Muscle layer of duodenum (tissue), 2 donors: ENCODE results near the gene WWOX.

Source experiments
- H3K27ac ChIP-seq: one replicate; pipeline ENCODE4 v1.7.0; 2013; ENCODE audit warnings: mild to moderate bottlenecking, low read length
- H3K27me3 ChIP-seq: one replicate; pipeline ENCODE4 v1.7.0; 2013; ENCODE audit warnings: low read depth, mild to moderate bottlenecking, control low read depth, low read length
- H3K36me3 ChIP-seq, 2 donors: one replicate each; pipeline ENCODE4 v1.7.0; 2013; ENCODE audit warnings: low read length in 2 of 2, control low read depth in 1 of 2, mild to moderate bottlenecking in 1 of 2; ENCODE audit not compliant: insufficient read depth in 2 of 2, control insufficient read depth in 1 of 2
- H3K4me1 ChIP-seq, 2 donors: one replicate each; pipeline ENCODE4 v1.7.0; 2013; ENCODE audit warnings: low read length in 2 of 2, mild to moderate bottlenecking in 2 of 2, control low read depth in 1 of 2, moderate library complexity in 1 of 2; ENCODE audit not compliant: insufficient read depth in 2 of 2, control insufficient read depth in 1 of 2
- H3K4me3 ChIP-seq, 2 donors: one replicate each; pipeline ENCODE4 v1.7.0; 2013; ENCODE audit warnings: low read length in 2 of 2, low read depth in 1 of 2, mild to moderate bottlenecking in 1 of 2
- H3K9me3 ChIP-seq, 2 donors: one replicate each; pipeline ENCODE4 v1.7.0; 2013; ENCODE audit warnings: low read length in 2 of 2, control low read depth in 1 of 2, mild to moderate bottlenecking in 1 of 2; ENCODE audit not compliant: control insufficient read depth in 1 of 2
- donor health status: healthy.

Gene WWOX

DNA sequence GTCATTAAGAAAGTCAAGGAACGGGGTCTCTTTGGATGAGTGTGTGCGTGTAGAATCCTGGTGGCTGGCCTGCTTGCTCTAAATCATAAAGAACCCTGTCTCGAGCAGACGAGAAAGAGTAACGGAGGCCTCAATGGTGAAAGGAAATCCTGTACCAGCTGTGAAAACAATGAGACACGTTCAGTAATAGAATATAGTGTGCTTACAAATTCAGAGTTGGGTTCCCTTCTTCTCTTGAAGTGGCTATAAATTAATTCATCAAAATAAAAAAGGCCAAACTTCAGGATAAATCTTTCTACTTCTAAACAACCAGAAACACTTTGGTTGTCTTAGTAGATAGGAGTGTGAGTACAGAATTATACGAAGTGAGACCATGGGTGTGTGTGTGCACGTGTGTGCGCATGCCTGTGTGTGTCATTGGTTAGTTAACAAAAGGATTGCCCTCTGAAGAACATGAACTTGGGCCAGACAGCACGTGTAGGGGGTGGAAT is 48.5 kb downstream of the WWOX start:
- no peaks in the 10 kb centered on the region for H3K9me3 ChIP-seq
- no peaks in the 10 kb centered on the region for H3K4me1 ChIP-seq
- H3K27ac ChIP-seq: no peak overlapping the region
- no peaks in the 10 kb centered on the region for H3K36me3 ChIP-seq
- H3K27me3 ChIP-seq: no peaks in the 10 kb centered on the region
- no peak overlapping the region for H3K4me3 ChIP-seq

DNA sequence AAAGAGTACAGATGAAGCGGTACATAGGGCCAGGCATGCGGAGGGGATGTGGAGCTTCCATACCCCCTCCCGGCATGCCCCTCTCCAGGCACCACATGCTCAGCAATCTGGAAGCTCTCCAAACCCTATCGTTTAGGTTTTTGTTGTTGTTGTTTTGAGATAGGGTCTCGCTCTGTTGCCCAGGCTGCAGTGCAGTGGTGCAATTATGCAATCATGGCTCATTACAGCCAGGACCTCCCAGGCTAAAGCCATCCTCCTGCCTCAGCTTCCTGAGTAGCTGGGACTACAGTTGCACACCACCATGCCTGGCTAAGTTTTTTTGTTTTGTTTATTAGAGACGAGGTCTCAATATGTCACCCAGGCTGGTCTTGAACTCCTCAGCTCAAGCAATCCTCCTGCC is 50.8 kb downstream of the WWOX start:
- H3K27ac ChIP-seq: no peak overlapping the region
- no peaks in the 10 kb centered on the region for H3K36me3 ChIP-seq
- H3K27me3 ChIP-seq: no peaks in the 10 kb centered on the region
- H3K4me3 ChIP-seq: no peak overlapping the region
- H3K4me1 ChIP-seq: no peaks in the 10 kb centered on the region
- no peaks in the 10 kb centered on the region for H3K9me3 ChIP-seq

DNA sequence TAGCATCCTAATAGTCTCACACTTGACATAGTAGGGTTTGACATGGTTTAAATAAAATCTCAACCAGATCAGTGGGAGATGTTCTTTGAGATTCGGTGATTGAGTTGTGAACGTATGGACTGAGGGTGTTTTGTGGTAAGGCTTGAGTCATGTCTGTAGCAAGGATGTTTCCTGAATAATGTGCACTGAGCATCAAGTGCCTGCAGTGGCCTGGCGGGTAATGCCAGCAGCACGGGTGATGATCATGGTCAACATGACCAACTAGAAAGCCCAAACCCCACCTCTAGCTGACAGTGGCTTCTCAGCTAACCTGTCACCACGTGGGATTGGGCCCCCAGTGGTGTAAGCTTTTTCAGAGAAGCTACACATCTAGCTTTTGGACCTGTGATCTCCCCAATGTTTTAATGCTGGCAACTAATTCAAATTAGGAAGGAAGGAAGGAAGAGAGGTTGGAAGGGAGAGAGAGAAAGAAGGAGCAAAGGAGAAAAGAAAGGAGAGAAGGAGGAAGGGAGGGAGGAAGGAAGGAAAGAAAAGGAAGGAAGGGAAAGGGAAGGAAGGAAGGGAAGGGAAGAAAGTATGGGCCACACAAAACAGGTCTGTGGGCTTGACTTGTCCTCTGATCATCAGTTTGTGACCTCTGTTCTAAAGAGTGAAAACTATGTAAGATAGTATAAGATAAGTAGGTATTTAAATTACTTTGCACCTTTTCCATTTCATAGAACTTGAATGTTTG is 55.4 kb downstream of the WWOX start:
- Histone ChIP-seq H3K27ac (no peak overlapping the region), H3K9me3 (peaks cover 0 to 5% of the 10 kb centered on the region in 2 donors), H3K4me1 (no peaks in the 10 kb centered on the region), H3K4me3 (no peak overlapping the region), H3K27me3 (no peaks in the 10 kb centered on the region), H3K36me3 (no peaks in the 10 kb centered on the region)

DNA sequence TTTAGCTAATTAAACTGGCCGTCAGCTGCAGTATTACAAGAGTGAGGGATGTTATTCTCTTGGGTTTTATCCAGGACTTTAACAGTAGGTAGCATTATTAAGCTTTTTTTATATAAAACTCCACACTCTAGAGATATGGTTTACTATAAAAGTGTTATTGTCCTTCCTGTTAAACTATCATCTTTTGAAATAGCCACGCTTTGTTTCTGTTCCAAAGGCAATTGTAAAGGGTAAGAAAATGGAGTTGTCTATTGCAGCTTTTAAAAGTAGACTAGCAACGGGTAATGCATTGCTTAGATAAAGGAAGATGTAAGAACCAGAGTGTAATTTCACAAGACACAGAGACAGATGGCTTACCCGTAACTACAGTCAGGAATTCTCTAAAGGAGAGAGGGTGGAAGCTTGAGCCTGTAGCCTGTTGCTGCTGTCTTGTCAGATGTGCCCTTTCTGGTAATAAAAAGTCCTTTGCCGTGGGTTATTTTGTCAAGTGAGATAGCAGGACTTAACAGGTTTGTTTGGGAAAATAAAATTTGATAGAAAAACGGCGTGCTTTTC is 56.4 kb downstream of the WWOX start:
- no peak overlapping the region for H3K4me3 ChIP-seq
- H3K9me3 ChIP-seq: peaks cover 0 to 5% of the 10 kb centered on the region in 2 donors
- no peak overlapping the region for H3K27ac ChIP-seq
- no peaks in the 10 kb centered on the region for H3K27me3 ChIP-seq
- H3K36me3 ChIP-seq: no peaks in the 10 kb centered on the region
- no peaks in the 10 kb centered on the region for H3K4me1 ChIP-seq

DNA sequence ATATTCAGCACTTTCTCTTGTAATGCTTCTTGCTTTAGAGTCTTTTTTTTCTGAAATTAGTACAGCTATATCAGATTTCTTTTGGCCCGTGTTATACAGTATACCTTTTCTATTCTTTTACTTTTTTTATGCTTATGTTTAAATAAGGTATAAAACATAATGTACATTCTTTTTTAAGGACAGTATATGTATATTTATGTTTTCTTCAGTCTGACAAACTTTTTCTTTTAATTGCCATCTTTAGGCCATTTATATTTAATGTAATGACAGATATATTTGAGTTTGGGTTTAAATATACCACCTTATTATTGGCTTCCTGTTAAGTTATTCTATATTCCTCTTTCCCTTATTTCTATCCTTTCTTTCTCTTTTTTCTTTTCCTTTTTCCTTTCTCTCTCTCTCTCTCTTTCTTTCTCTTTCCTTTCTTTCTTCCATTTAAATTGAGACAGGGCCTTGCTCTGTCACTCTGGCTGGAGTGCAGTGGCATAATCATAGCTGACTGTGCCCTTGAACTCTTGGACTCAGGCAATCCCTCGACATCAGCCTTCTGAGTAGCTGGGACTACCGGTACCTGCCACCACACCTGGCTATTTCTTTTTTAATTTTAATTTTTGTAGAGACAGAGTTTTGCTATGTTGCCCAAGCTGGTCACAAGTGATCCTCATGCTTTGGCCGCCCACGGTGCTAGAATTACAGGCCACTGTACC is 61.7 kb downstream of the WWOX start:
- no peaks in the 10 kb centered on the region for H3K4me1 ChIP-seq
- no peaks in the 10 kb centered on the region for H3K36me3 ChIP-seq
- H3K4me3 ChIP-seq: no peak overlapping the region
- no peak overlapping the region for H3K27ac ChIP-seq
- peaks cover 0 to 5% of the 10 kb centered on the region in 2 donors for H3K9me3 ChIP-seq
- H3K27me3 ChIP-seq: no peaks in the 10 kb centered on the region

DNA sequence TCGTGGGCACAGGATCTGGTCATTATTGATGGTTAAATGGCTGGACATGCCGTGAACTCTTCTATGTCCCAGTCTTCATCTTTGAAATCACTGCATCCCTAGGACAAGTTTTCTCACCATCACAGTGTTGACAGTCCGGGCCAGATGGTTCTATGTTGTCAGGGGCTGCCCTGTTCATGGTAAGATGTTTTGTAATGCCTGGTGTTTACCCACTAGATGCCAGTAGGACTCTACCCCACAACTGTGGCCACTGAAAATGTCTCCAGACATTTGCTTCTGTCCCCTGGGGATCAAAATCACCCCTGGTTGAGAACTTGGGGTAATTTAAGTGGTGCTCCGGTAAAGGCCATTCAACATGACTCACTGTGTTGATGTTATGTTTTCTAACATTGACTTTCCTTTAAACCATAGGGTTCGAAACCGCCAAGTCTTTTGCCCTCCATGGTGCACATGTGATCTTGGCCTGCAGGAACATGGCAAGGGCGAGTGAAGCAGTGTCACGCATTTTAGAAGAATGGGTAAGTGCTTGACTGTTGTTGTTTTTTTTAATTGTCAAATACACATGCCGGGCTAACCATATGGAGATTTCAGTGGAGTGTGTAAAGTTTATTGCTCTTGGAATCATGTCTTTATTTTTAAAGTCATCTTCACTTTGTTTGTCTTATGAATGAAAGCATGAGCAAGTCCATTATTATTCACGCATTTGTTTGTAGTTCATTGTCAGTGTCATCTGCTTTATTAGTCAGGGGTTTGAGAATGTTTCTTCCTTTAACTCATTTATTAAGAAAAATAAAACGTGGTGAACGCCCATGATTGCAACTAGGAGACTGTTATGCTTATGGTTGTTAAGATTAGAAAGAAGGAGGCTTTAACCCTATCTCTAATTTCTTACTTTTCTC is 64.6 kb downstream of the WWOX start:
- Histone ChIP-seq H3K27ac (no peak overlapping the region), H3K4me3 (no peak overlapping the region), H3K36me3 (peaks cover 0 to 4% of the 10 kb centered on the region in 2 donors), H3K4me1 (no peaks in the 10 kb centered on the region), H3K27me3 (no peaks in the 10 kb centered on the region), H3K9me3 (peaks cover 0 to 2% of the 10 kb centered on the region in 2 donors)

DNA sequence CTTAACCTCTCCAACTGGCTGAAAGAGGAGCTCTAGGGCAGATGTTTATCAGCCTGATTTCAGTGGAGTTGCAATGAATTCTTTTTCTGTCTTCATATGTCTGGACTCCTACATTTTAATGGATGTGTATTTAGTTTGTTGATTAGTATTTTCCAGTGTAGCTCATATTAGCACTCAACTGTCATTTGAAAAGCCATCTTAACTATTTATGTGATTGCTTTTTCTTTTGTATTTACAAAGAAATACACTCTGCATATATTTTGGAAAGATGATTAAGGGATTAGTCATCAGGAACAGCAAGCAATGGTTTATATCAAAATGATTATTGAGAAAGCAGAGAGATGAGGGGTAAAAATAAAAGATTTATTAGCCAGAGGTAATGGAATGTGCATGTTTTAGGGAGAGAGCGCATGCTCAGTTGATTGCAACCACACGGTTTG is 71.1 kb downstream of the WWOX start:
- Histone ChIP-seq H3K27ac (no peak overlapping the region), H3K4me1 (peaks cover 0 to 3% of the 10 kb centered on the region in 2 donors), H3K9me3 (no peaks in the 10 kb centered on the region), H3K36me3 (peaks cover 0 to 4% of the 10 kb centered on the region in 2 donors), H3K27me3 (no peaks in the 10 kb centered on the region), H3K4me3 (no peak overlapping the region)

DNA sequence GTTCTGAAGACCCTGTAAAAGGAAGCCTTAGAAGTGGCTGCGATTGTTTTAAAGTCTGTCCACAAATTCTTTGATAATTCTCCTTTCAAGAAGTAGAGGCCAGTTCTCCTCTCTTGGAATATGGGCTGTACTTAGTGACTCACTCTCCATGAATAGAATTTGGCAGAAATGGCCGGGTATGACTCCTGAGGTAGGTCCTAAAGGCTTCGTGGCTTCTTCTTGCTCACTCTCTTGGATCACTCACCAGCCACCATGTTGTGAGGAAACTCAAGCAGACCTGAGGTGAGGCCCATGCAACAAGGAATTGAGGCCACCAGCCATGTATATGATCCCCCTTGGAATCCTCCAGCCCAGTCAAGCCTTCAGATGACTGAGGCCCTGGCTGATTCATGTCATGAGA is 75.8 kb downstream of the WWOX start:
- H3K4me1 ChIP-seq: peaks cover 0 to 3% of the 10 kb centered on the region in 2 donors
- no peaks in the 10 kb centered on the region for H3K36me3 ChIP-seq
- no peaks in the 10 kb centered on the region for H3K27me3 ChIP-seq
- no peak overlapping the region for H3K4me3 ChIP-seq
- no peak overlapping the region for H3K27ac ChIP-seq
- H3K9me3 ChIP-seq: no peaks in the 10 kb centered on the region

DNA sequence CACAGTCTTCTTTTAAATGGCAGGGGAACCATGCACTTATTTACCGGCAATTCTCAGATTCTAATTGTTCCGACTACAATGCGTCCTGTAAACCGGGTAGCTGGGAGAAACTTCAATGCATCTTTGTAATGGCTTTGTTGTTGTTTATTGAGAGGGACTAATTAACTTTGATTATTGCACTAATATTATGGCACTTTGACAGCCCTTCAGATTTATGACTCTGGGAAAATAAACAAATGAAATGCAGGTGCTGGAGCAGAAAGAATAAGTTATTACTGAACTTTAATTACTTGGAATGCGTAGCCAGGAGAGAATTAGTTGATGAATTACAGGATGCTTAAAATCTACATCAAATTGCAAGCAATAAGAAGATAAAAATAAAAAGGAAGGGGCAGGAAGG is 77.0 kb downstream of the WWOX start:
- no peak overlapping the region for H3K27ac ChIP-seq
- H3K9me3 ChIP-seq: no peaks in the 10 kb centered on the region
- H3K27me3 ChIP-seq: no peaks in the 10 kb centered on the region

DNA sequence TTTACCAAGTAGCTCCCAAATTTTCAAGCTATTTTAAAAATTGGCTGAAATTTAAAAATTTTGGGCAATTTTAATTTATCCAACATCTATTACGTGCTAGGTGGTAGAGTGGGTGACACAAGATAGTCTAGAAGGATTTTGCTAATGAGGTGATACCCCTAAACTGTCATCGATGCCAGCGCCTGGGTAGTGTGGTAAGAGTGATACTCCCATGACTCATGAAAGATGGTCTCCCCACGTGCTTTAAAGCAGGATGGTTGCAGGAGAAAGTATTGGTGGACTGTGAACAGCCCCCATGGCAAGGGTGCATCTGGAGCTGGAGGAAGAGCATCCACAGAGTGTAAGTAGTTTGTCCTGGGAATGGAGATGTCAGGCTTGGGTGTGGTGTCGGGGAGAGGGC is 77.8 kb downstream of the WWOX start:
- Histone ChIP-seq H3K27me3 (no peaks in the 10 kb centered on the region), H3K36me3 (no peaks in the 10 kb centered on the region), H3K4me3 (no peak overlapping the region), H3K9me3 (no peaks in the 10 kb centered on the region), H3K4me1 (no peaks in the 10 kb centered on the region), H3K27ac (no peak overlapping the region)

More for the DNA sequence above, 77.0 kb downstream of the WWOX start:
- Histone ChIP-seq H3K4me1 (no peaks in the 10 kb centered on the region), H3K36me3 (no peaks in the 10 kb centered on the region), H3K4me3 (no peak overlapping the region)

DNA sequence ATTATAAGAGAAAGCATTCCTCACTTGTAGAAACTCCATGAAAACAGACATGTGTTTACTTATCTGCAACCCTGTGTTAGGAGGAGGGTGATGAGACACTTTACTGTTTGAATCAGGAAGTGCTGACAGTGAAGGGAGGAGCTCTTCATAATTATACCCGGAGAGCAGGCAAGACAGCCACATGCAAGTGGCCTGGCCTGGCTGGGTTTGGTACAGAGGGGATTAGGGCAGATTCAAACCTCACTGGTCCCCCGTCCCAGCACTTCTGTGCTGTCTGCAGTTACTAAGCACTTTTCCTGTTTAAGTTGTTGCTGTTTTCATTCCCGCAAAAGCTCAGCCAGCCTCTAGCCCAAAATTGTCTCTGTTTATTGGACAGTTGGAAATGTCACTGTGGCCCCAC is 78.5 kb downstream of the WWOX start:
- no peak overlapping the region for H3K27ac ChIP-seq
- no peak overlapping the region for H3K4me3 ChIP-seq
- H3K9me3 ChIP-seq: no peaks in the 10 kb centered on the region
- H3K4me1 ChIP-seq: no peaks in the 10 kb centered on the region
- H3K36me3 ChIP-seq: no peaks in the 10 kb centered on the region
- H3K27me3 ChIP-seq: no peaks in the 10 kb centered on the region
